ENCODE data around the gene SCARF2.

GRCh38 chr22:20458530-20459151 is 21.0 kb upstream of the SCARF2 start:
- TF ChIP-seq, protein P1, sequence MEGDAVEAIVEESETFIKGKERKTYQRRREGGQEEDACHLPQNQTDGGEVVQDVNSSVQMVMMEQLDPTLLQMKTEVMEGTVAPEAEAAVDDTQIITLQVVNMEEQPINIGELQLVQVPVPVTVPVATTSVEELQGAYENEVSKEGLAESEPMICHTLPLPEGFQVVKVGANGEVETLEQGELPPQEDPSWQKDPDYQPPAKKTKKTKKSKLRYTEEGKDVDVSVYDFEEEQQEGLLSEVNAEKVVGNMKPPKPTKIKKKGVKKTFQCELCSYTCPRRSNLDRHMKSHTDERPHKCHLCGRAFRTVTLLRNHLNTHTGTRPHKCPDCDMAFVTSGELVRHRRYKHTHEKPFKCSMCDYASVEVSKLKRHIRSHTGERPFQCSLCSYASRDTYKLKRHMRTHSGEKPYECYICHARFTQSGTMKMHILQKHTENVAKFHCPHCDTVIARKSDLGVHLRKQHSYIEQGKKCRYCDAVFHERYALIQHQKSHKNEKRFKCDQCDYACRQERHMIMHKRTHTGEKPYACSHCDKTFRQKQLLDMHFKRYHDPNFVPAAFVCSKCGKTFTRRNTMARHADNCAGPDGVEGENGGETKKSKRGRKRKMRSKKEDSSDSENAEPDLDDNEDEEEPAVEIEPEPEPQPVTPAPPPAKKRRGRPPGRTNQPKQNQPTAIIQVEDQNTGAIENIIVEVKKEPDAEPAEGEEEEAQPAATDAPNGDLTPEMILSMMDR (IDR thresholded peaks at IDR 0.05): no peak
- TF ChIP-seq POLR2A (IDR thresholded peaks at IDR 0.05): no peak
